Measurements from ENCODE around the gene STARD13.
A peak's percentile ranks its signal among the peaks of the same experiment; 100 is the strongest.

Gene STARD13

DNA sequence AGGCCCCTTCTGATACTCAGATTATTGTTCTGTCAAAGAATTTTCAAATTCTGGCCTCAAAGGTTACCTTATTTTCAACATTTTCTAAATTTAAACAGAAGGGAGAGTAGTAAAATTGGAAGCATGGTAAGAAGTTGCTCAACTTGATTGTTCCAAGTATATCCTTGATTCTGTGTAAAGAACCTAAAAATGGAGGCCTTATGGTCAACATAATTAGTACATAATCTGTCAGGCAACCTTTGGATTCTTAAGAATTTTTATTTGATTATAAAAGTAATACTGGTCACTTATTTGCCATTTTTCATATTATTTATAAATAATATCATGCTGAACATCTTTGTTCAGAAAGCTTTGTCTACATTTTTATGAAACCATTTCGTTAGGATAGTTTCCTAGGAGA lies 83.9 kb downstream of the STARD13 start:
- H3K9me3 Mint-ChIP-seq, result no peaks in the 10 kb centered on the region
- TF ChIP-seq, protein P1, sequence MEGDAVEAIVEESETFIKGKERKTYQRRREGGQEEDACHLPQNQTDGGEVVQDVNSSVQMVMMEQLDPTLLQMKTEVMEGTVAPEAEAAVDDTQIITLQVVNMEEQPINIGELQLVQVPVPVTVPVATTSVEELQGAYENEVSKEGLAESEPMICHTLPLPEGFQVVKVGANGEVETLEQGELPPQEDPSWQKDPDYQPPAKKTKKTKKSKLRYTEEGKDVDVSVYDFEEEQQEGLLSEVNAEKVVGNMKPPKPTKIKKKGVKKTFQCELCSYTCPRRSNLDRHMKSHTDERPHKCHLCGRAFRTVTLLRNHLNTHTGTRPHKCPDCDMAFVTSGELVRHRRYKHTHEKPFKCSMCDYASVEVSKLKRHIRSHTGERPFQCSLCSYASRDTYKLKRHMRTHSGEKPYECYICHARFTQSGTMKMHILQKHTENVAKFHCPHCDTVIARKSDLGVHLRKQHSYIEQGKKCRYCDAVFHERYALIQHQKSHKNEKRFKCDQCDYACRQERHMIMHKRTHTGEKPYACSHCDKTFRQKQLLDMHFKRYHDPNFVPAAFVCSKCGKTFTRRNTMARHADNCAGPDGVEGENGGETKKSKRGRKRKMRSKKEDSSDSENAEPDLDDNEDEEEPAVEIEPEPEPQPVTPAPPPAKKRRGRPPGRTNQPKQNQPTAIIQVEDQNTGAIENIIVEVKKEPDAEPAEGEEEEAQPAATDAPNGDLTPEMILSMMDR (IDR thresholded peaks at IDR 0.05; ENCODE audit: unreplicated experiment in 3 of 3), result no peak
- peaks cover 74% of the 10 kb centered on the region for H3K4me1 Mint-ChIP-seq
- peak overlapping the region in 1 of 3 experiments; percentile 43 for H3K27ac Mint-ChIP-seq
- H3K36me3 Mint-ChIP-seq (ENCODE audit: low read depth), result no peaks in the 10 kb centered on the region
- peaks cover 7% of the 10 kb centered on the region for H3K27me3 Mint-ChIP-seq (ENCODE audit: low read depth)
- no peak overlapping the region for H3K4me3 Mint-ChIP-seq

DNA sequence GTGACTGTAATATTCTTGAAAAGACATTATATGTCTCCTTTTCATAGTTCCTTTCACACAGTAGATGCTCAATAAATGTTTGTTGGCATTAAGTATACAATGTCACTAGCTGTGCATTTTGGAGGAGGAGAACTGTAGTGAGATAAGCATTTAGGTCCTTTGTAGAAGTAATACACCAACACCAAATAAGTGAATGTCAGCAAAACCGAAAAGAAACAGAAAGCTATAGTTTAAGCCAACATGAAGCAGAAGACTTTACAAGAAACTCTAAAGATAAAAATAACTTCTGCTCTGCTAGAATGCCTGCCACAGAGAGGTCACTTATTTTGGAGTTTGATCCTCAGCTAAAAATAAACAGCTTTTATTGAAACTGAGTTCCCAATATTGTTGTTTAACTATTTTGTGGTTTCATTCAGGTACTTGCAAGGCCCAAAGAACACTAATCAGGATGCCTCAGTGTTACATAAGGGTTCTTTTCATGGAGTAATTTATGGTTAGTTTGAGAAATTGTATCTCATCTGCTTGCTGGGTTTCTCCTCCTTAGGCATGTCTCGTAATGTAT lies 86.2 kb downstream of the STARD13 start:
- H3K27me3 Mint-ChIP-seq (ENCODE audit: low read depth), result peaks cover 4% of the 10 kb centered on the region
- no peak overlapping the region for H3K4me3 Mint-ChIP-seq
- H3K36me3 Mint-ChIP-seq (ENCODE audit: low read depth), result no peaks in the 10 kb centered on the region
- TF ChIP-seq, protein P1 (IDR thresholded peaks at IDR 0.05; ENCODE audit: unreplicated experiment in 3 of 3), result no peak
- peak overlapping the region; percentile 62 to 84 (median 71) for H3K27ac Mint-ChIP-seq
- no peaks in the 10 kb centered on the region for H3K9me3 Mint-ChIP-seq
- H3K4me1 Mint-ChIP-seq, result peaks cover 67% of the 10 kb centered on the region

DNA sequence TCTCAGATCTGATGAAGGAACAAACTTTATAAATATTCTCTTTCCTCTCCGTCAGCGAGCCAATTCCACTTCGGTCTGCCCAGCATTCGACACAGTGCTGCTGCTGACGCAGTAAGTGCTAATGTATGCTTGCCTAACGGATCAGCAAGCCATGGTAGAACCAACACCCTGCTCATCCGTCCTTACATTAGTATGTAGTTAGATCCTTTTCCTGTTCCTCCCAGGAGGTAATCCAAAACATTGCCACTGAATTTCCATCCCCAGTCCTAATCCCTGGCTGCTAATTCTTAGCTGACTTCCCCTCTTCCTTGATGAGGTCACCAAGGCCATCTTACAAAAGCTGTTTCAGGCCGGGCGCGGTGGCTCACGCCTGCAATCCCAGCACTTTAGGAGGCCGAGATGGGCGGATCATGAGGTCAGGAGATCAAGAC lies 88.0 kb downstream of the STARD13 start:
- Mint-ChIP-seq H3K9me3 (no peaks in the 10 kb centered on the region), H3K4me3 (no peak overlapping the region), H3K4me1 (peaks cover 68% of the 10 kb centered on the region), H3K36me3 (ENCODE audit: low read depth) (no peaks in the 10 kb centered on the region), H3K27me3 (ENCODE audit: low read depth) (peaks cover 4% of the 10 kb centered on the region), H3K27ac (peak overlapping the region; percentile 78 to 94 (median 92))
- TF ChIP-seq, protein P1 (IDR thresholded peaks at IDR 0.05; ENCODE audit: unreplicated experiment in 3 of 3), result no peak

DNA sequence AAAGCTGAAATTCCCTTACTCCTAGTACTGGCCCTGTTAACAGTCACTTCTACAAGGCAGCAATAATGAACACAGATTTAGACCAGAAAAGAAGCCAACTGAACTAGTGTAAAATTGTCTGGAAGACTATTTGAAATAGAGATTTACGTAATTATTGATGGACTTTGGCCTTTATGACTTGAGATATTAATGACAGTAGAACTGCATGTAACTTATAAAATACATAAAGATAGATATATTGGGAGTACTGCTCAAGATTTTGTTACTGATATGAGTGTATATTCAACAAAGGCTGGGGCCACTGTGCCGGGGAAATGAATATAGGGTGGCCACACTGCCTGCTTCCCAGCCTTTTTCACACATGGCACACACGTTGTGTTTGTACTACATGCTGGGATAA lies 88.8 kb downstream of the STARD13 start:
- H3K4me3 Mint-ChIP-seq, result no peak overlapping the region
- H3K27me3 Mint-ChIP-seq (ENCODE audit: low read depth), result peaks cover 4% of the 10 kb centered on the region
- H3K4me1 Mint-ChIP-seq, result peaks cover 69% of the 10 kb centered on the region
- no peaks in the 10 kb centered on the region for H3K36me3 Mint-ChIP-seq (ENCODE audit: low read depth)
- H3K9me3 Mint-ChIP-seq, result no peaks in the 10 kb centered on the region
- H3K27ac Mint-ChIP-seq, result peak overlapping the region; percentile 78 to 94 (median 92)
- TF ChIP-seq, protein P1 (IDR thresholded peaks at IDR 0.05; ENCODE audit: unreplicated experiment in 3 of 3), result no peak

DNA sequence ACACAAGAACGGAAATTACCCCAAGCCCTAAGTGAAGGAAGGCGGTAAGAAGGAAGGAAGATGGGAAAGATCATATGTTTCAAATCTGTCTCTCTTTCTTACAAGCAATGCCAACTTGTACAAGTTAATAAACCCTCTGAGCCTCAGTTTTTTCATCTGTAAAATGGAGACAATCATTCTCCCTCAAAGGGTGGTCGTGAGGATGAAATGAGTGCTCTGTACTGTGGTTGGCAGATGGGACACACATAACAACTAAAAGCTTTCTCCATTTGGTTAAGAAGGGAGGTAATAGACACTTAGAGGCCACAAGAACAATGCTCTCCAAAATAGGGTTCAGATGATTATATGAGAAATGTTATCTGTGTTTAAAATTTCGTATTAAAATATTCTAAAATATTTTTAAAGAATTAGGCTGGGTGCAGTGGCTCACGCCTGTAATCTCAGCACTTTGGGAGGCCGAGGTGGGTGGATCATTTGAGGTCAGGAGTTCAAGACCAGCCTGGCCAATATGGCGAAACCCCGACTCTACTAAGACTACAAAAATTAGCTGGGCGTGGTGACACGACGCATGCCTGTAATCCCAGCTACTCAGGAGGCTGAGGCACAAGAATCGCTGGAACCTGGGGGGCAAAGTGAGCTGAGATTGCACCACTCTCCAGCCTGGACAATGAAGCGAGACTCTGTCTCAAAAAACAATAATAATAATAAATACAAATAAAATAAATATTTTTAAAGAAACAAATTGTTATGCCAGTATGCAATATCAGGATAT lies 89.7 kb downstream of the STARD13 start:
- peak overlapping the region; percentile 89 to 98 (median 94) for H3K27ac Mint-ChIP-seq
- H3K36me3 Mint-ChIP-seq (ENCODE audit: low read depth), result no peaks in the 10 kb centered on the region
- H3K4me1 Mint-ChIP-seq, result peaks cover 76% of the 10 kb centered on the region
- H3K9me3 Mint-ChIP-seq, result no peaks in the 10 kb centered on the region
- peaks cover 4% of the 10 kb centered on the region for H3K27me3 Mint-ChIP-seq (ENCODE audit: low read depth)
- peak overlapping the region in 2 of 3 experiments; percentile 40 to 54 for H3K4me3 Mint-ChIP-seq
- TF ChIP-seq, protein P1 (IDR thresholded peaks at IDR 0.05; ENCODE audit: unreplicated experiment in 3 of 3), result no peak
